GM23338 (cell line): ENCODE data around the gene ADCY5.

Experiments used
- CREB1 ChIP-seq: fragments of 250-450 bp; sonication (Bioruptor Pico); IDR thresholded peaks from 2 replicates; pipeline ENCODE4 v1.5.0; 2020; ENCODE audit warnings: low read depth, mild to moderate bottlenecking, moderate library complexity
- CTCF ChIP-seq, 2 experiments: fragments of 200-600 bp in 1 of 2; sonication (generic) in 1 of 2; conservative IDR thresholded peaks; 2 replicates each; pipeline versions ENCODE4 v1.5.1 to v1.6.1; 2016 to 2017; ENCODE audit warnings: antibody characterized with exemption in 2 of 2, low read depth in 2 of 2, mild to moderate bottlenecking in 2 of 2, moderate library complexity in 1 of 2
- ETS1 ChIP-seq: IDR thresholded peaks from 2 replicates; pipeline ENCODE4 v1.6.1; 2016; ENCODE audit warnings: antibody characterized with exemption
- EZH2 ChIP-seq: fragments of 200-600 bp; sonication (generic); IDR thresholded peaks from one replicate; pipeline ENCODE4 v1.8.0; 2017; ENCODE audit warnings: antibody characterized with exemption, mild to moderate bottlenecking, low read depth; ENCODE audit not compliant: unreplicated experiment
- EZH2phosphoT487 ChIP-seq: fragments of 200-600 bp; sonication (generic); IDR thresholded peaks from one replicate; pipeline ENCODE4 v1.8.1; 2018; ENCODE audit warnings: antibody characterized with exemption; ENCODE audit not compliant: unreplicated experiment
- JUNB ChIP-seq: IDR thresholded peaks from one replicate; pipeline ENCODE4 v1.6.1; 2016; ENCODE audit warnings: antibody characterized with exemption; ENCODE audit not compliant: unreplicated experiment
- NANOG ChIP-seq: IDR thresholded peaks from 2 replicates; pipeline ENCODE4 v1.6.1; 2016; ENCODE audit warnings: antibody characterized with exemption, borderline replicate concordance
- POLR2AphosphoS5 ChIP-seq: IDR thresholded peaks from 2 replicates; pipeline ENCODE4 v1.6.1; 2016; ENCODE audit warnings: antibody characterized with exemption, low read depth
- STAT1 ChIP-seq: IDR thresholded peaks from one replicate; pipeline ENCODE4 v1.6.1; 2016; ENCODE audit warnings: antibody characterized with exemption; ENCODE audit not compliant: unreplicated experiment
- ZNF114 ChIP-seq: fragments of 250-450 bp; sonication (Bioruptor Pico); IDR thresholded peaks from 2 replicates; pipeline ENCODE4 v1.5.0; 2020; ENCODE audit warnings: mild to moderate bottlenecking, moderate library complexity
- ZNF331 ChIP-seq: fragments of 250-450 bp; sonication (Bioruptor Pico); IDR thresholded peaks from 2 replicates; pipeline ENCODE4 v1.5.0; 2020; ENCODE audit warnings: low read depth, mild to moderate bottlenecking, moderate library complexity
- TF ChIP-seq, protein P1 (sequence below): IDR thresholded peaks from one replicate; pipeline ENCODE4 v1.6.1; 2018; ENCODE audit warnings: antibody characterized with exemption; ENCODE audit not compliant: unreplicated experiment
- TF ChIP-seq, protein P2 (sequence below): fragments of 250-450 bp; sonication (Bioruptor Pico); IDR thresholded peaks from 2 replicates; pipeline ENCODE4 v1.5.0; 2020; ENCODE audit warnings: mild to moderate bottlenecking, moderate library complexity

GRCh38 chr3:123429362-123430125 is 19.3 kb downstream of the ADCY5 start:
- TF ChIP-seq CTCF (conservative IDR thresholded peaks at IDR 0.05; ENCODE audit: low read depth in 2 of 2) (no peak), EZH2 (no peak), POLR2AphosphoS5 (no peak), CREB1 (CRISPR knock-in tag) (no peak), NANOG (no peak), ZNF114 (CRISPR knock-in tag) (no peak), JUNB (no peak), EZH2phosphoT487 (no peak), ETS1 (no peak), ZNF331 (CRISPR knock-in tag) (no peak), STAT1 (no peak)
- TF ChIP-seq, protein P1, sequence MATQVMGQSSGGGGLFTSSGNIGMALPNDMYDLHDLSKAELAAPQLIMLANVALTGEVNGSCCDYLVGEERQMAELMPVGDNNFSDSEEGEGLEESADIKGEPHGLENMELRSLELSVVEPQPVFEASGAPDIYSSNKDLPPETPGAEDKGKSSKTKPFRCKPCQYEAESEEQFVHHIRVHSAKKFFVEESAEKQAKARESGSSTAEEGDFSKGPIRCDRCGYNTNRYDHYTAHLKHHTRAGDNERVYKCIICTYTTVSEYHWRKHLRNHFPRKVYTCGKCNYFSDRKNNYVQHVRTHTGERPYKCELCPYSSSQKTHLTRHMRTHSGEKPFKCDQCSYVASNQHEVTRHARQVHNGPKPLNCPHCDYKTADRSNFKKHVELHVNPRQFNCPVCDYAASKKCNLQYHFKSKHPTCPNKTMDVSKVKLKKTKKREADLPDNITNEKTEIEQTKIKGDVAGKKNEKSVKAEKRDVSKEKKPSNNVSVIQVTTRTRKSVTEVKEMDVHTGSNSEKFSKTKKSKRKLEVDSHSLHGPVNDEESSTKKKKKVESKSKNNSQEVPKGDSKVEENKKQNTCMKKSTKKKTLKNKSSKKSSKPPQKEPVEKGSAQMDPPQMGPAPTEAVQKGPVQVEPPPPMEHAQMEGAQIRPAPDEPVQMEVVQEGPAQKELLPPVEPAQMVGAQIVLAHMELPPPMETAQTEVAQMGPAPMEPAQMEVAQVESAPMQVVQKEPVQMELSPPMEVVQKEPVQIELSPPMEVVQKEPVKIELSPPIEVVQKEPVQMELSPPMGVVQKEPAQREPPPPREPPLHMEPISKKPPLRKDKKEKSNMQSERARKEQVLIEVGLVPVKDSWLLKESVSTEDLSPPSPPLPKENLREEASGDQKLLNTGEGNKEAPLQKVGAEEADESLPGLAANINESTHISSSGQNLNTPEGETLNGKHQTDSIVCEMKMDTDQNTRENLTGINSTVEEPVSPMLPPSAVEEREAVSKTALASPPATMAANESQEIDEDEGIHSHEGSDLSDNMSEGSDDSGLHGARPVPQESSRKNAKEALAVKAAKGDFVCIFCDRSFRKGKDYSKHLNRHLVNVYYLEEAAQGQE, result no peak
- TF ChIP-seq, protein P2, sequence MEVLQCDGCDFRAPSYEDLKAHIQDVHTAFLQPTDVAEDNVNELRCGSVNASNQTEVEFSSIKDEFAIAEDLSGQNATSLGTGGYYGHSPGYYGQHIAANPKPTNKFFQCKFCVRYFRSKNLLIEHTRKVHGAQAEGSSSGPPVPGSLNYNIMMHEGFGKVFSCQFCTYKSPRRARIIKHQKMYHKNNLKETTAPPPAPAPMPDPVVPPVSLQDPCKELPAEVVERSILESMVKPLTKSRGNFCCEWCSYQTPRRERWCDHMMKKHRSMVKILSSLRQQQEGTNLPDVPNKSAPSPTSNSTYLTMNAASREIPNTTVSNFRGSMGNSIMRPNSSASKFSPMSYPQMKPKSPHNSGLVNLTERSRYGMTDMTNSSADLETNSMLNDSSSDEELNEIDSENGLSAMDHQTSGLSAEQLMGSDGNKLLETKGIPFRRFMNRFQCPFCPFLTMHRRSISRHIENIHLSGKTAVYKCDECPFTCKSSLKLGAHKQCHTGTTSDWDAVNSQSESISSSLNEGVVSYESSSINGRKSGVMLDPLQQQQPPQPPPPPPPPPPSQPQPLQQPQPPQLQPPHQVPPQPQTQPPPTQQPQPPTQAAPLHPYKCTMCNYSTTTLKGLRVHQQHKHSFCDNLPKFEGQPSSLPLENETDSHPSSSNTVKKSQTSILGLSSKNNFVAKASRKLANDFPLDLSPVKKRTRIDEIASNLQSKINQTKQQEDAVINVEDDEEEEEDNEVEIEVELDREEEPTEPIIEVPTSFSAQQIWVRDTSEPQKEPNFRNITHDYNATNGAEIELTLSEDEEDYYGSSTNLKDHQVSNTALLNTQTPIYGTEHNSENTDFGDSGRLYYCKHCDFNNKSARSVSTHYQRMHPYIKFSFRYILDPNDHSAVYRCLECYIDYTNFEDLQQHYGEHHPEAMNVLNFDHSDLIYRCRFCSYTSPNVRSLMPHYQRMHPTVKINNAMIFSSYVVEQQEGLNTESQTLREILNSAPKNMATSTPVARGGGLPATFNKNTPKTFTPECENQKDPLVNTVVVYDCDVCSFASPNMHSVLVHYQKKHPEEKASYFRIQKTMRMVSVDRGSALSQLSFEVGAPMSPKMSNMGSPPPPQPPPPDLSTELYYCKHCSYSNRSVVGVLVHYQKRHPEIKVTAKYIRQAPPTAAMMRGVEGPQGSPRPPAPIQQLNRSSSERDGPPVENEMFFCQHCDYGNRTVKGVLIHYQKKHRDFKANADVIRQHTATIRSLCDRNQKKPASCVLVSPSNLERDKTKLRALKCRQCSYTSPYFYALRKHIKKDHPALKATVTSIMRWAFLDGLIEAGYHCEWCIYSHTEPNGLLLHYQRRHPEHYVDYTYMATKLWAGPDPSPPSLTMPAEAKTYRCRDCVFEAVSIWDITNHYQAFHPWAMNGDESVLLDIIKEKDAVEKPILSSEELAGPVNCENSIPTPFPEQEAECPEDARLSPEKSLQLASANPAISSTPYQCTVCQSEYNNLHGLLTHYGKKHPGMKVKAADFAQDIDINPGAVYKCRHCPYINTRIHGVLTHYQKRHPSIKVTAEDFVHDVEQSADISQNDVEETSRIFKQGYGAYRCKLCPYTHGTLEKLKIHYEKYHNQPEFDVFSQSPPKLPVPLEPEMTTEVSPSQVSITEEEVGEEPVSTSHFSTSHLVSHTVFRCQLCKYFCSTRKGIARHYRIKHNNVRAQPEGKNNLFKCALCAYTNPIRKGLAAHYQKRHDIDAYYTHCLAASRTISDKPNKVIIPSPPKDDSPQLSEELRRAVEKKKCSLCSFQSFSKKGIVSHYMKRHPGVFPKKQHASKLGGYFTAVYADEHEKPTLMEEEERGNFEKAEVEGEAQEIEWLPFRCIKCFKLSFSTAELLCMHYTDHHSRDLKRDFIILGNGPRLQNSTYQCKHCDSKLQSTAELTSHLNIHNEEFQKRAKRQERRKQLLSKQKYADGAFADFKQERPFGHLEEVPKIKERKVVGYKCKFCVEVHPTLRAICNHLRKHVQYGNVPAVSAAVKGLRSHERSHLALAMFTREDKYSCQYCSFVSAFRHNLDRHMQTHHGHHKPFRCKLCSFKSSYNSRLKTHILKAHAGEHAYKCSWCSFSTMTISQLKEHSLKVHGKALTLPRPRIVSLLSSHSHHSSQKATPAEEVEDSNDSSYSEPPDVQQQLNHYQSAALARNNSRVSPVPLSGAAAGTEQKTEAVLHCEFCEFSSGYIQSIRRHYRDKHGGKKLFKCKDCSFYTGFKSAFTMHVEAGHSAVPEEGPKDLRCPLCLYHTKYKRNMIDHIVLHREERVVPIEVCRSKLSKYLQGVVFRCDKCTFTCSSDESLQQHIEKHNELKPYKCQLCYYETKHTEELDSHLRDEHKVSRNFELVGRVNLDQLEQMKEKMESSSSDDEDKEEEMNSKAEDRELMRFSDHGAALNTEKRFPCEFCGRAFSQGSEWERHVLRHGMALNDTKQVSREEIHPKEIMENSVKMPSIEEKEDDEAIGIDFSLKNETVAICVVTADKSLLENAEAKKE (CRISPR knock-in tag), result no peak
